ENCODE data around the gene PDE6H.

DNA sequence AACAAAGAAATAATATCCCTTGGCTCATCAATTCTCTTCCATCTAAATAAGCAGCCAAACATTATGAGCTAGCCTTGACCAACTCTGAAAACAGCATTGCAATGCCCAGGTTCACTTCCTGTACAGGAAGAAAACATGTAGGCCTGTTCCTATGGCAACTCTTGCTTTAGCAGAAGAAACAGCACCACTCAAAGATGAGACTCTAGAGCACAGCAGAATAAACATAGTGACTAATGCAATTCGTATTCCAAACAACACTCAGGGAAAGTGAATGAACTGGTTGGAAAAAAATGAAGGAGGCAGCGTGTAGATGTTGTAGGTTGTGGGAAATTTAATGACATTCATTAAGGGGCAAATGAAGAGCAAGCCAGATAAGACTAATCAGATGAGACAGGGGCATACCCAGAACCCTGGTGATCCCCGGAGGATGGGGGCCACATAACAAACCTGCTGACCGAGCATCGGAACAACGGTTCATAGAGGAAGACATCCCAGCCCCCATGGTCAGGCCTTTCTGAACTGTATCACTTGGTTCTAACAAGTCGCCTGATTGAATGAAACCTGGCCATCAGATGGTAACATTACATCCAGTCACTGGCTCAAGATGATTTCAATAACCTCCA is 20.4 kb upstream of the PDE6H start:
- no peak for TF ChIP-seq POLR2AphosphoS5 (IDR thresholded peaks at IDR 0.05)
- TF ChIP-seq, protein P1, sequence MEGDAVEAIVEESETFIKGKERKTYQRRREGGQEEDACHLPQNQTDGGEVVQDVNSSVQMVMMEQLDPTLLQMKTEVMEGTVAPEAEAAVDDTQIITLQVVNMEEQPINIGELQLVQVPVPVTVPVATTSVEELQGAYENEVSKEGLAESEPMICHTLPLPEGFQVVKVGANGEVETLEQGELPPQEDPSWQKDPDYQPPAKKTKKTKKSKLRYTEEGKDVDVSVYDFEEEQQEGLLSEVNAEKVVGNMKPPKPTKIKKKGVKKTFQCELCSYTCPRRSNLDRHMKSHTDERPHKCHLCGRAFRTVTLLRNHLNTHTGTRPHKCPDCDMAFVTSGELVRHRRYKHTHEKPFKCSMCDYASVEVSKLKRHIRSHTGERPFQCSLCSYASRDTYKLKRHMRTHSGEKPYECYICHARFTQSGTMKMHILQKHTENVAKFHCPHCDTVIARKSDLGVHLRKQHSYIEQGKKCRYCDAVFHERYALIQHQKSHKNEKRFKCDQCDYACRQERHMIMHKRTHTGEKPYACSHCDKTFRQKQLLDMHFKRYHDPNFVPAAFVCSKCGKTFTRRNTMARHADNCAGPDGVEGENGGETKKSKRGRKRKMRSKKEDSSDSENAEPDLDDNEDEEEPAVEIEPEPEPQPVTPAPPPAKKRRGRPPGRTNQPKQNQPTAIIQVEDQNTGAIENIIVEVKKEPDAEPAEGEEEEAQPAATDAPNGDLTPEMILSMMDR (IDR thresholded peaks at IDR 0.05): no peak

Data from prostate gland (tissue), 2 donors.